ENCODE measurements around the gene COL16A1.
A peak's percentile ranks its signal among the peaks of the same experiment; 100 is the strongest.

COL16A1 gene

DNA sequence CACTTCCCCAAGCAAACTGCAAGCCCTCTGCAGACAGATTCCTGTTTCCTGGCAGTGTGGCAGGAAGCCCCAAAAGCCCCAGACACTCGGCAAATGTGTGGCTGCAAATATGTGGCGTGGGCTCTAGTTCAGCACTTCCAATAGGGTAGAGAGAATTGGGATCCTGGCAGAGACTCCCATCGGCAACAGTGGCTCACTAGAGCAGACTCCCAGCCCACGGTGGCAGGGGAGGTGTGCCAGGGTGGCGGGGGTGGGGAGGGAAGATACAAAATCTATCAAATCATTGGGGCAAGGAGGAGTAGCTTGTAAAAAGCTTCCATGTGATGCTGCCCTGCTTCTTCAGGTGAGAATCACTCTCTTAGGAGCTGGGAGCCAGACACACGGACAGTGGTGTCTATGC, 25.9 kb downstream of the COL16A1 start:
- DNase-seq (ENCODE audit: low spot score): no peak
- TF ChIP-seq CTCF (IDR thresholded peaks at IDR 0.05): no peak
- Histone ChIP-seq H3K4me3 (no peak overlapping the region), H3K27ac (no peak overlapping the region)

DNA sequence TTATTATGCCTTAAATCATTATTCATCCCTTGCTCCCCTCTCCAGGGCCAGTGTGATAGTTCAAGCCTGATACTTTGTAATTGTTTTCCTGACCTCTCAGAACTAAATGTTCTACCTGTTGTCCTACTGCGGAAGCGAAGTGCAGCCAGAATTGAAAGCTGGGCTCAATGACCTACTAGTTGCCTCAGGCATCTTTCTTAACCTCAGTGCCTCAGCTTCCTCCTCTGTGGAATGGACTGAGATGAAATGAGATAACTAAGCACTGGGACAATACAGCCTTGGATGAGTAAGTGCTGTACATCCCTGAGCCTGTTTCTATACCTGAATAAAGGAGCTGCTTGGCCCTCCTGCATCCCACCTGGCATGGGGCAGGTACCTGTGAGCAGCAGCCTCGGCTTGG, 26.4 kb downstream of the COL16A1 start:
- H3K27ac ChIP-seq: no peak overlapping the region
- TF ChIP-seq CTCF (IDR thresholded peaks at IDR 0.05): no peak
- H3K4me3 ChIP-seq: no peak overlapping the region
- no peak for DNase-seq (ENCODE audit: low spot score)

GRCh38 chr1:31675756-31676155, 28.1 kb downstream of the COL16A1 start:
- no peak for DNase-seq (ENCODE audit: low spot score)
- Histone ChIP-seq H3K4me3 (no peak overlapping the region), H3K27ac (no peak overlapping the region)
- TF ChIP-seq CTCF (IDR thresholded peaks at IDR 0.05): no peak

DNA sequence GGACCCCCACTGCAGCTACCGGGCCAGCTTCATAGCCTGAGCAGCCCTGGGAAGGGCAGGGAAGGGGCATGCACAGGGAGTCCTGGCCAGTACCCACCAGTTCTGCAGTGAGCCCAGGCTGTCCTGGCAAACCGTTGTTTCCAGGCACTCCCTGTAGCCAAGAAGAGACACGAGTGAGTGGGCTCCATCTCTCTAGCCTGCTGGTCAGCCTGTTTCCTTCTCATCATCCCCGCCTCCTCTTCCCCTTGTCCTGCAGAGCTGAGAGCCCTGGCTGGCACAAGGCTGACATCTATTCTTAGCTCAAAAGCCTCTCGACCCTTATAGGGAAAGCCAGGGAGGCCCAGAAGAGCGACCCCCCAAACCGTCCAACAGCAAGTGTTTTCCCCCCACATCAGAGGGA, 28.7 kb downstream of the COL16A1 start:
- no peak overlapping the region for H3K4me3 ChIP-seq
- peak overlapping the region in 1 of 2 donors; percentile 36 for H3K27ac ChIP-seq
- DNase-seq (ENCODE audit: low spot score): no peak
- no peak for TF ChIP-seq CTCF (IDR thresholded peaks at IDR 0.05)

GRCh38 chr1:31674626-31675025, 29.2 kb downstream of the COL16A1 start:
- no peak overlapping the region for H3K4me3 ChIP-seq
- H3K27ac ChIP-seq: peak overlapping the region; percentile 12 to 21
- TF ChIP-seq CTCF (IDR thresholded peaks at IDR 0.05): no peak
- no peak for DNase-seq (ENCODE audit: low spot score)

DNA sequence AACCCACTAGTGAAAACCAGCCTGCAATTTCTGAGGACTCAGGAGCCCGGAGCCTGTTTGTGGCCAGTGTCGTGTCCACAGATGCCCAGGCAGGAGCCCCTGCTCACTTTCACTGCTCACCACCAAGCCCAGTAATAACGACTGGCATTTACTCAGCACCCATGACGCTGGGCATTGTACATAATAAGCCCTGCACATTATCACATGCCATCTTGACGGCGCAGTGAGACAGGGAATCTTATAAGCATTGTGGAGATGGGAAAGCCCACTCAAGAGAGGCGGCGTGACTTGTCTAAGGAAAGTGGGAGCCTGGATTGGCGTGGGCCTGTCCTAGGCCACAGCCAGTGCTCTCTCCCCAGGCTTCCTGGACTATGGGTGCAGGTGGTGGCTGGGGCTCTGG, 30.4 kb downstream of the COL16A1 start:
- no peak overlapping the region for H3K4me3 ChIP-seq
- no peak for DNase-seq (ENCODE audit: low spot score)
- no peak for TF ChIP-seq CTCF (IDR thresholded peaks at IDR 0.05)
- peak overlapping the region; percentile 67 to 86 for H3K27ac ChIP-seq

GRCh38 chr1:31672986-31673385, 30.8 kb downstream of the COL16A1 start:
- H3K4me3 ChIP-seq: no peak overlapping the region
- TF ChIP-seq CTCF (IDR thresholded peaks at IDR 0.05): no peak
- H3K27ac ChIP-seq: peak overlapping the region; percentile 67 to 86
- no peak for DNase-seq (ENCODE audit: low spot score)
